HG03066 (cell line): ENCODE measurements around the gene QSOX2.
A peak's percentile ranks its signal among the peaks of the same experiment; 100 is the strongest.

Experiments used
- ATAC-seq: cut with Tn5 transposase; IDR thresholded peaks from one replicate; pipeline ENCODE4 v1.9.1; 2021; ENCODE audit warnings: low read depth; ENCODE audit not compliant: unreplicated experiment

QSOX2 gene

DNA sequence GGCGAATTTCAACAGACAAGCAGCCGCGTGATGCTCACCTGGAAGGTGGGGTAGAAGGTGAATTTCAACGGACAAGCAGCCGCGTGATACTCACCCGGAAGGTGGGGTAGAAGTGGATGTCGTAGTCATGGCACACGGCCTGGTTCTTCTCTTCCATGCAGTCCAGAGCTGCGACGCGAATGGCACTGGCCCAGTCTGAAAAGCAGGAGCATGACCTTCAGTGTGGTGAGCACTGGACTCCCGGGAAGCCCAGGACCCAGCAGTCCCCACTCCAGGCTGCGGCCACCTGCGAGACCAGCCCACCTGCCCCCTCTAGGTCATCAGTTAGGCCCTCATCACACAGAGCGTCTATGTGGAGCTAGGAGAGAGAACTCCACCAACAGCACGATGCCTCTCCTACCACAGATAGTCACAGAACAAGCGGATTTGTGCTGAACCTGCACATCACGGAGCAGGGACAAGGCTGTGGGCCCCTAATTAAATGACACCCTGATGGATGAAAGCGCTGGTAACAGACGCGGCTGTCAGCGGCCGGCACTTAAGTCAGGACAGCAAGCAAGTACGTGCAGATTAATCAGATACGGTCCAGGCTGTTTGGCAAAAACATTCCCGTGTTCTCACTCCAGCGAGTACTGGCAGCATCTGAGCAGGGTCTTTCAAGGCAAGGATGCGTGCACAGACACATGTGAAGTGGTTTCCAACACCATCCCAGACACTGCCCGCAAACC is 18.8 kb downstream of the QSOX2 start:
- no peak for ATAC-seq

DNA sequence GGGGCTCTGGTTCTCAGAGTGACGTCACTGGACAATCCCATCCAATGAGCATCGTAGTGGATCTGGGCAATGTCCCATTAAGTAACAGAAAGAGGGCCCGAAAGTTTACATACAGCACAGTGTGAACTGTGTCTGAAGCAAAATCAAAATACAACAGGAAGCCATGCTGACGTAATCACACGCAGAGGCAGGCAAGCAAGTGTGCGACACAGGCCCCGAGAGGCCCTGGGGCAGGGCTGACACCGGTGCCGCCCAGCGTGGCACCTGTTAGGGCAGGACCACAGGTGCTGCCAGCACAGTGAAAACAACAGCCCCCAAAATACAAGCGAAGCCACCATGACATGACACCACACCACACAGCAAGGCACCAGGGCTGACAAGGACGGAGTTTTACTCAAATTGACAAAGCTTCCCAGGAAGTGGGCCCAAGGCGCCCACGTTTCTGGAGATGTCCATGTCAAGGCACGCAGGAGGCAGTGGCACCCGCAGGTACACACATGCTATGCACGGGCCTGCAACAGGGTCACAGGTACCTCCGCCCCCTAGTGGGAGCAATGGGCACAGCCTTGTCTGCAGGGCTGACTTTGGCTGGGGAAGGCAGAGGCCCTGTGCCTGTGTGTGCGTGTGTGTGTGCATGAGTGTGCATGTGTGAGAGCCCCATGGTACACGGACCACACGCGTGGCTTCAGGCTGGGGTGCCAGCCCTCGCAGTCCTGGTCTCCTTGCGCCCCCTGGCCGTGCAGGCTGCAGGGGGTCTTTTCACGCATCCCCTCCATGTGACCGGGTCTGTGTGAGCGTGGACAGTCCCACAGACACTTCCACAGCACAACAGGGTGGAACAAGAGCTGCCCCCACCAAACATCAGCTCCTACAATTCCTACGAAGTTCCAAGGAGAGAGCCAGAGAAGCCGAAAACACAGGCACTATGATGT is 19.6 kb downstream of the QSOX2 start:
- ATAC-seq, result peak; percentile 59

DNA sequence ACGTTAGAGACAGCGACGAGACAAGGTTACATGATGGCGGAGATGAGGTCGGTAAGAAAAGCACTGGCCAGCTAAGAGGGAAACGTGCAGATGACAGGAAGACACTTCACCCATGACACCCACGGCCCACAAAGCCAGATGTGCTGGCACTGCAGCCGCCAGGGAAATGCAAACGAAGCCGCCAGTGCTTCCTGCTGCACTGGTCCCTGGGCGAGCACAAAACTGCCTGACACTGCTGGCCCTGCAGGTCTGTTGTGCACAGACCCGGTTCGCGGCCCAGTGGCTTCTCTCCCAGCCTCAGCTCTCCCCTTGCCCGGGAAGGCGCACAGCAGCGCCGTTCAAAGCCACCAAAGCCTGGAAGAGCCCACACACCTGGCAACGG is 20.3 kb downstream of the QSOX2 start:
- peak; percentile 38 for ATAC-seq

DNA sequence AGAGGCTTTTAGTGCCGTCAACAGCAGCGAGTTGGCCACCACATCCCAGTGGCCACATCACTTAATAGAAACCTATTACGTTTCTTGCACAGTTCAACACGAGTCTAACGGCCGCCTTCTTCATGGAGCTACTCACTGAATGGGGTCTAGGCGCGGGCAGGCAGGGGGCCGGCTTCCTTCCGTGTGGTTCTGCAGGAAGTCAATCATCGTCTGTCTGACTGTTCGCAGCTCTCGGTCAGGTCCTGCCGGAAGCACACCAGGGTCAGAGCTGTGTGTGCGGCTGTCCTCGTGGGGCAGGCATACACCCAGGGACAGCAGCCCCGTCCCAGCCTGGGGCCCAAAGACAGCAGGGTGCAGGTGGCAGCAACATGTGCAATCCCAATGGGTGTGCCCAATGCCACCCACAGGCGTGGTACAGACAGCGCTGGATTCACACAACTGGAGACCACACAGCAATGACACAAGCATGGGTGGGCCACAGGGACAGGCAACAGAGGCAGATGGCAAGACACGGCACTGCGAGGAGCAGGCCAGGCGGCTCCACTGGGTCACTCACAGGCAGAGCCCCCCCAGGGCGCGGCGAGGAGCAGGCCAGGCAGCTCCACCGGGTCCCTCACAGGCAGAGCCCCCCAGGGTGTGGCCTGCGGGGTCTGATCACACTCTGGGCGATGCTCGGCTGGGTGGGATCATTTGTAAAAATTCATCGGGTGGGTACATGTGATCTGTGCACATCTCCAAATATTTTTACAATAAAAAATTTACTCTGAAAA is 21.6 kb downstream of the QSOX2 start:
- no peak for ATAC-seq

DNA sequence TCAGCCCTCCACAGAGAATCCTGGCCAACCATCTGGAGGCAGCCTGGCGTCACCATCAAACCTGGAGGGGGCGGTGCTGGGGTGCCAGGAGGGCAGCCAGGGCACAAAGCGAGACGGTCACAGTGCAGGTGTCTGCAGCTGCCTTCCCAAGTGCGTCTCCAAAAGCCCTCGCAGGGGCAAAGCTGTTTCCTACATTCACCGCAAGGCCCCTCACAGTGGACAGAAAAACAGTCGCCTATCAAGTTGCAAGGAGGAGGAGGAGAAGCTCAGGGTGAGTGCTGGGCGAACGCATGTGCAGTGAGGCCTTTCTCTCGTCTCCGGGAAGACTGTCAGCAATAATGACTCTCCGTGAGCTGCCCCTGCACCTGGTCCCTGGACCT is 22.7 kb downstream of the QSOX2 start:
- ATAC-seq, result no peak

DNA sequence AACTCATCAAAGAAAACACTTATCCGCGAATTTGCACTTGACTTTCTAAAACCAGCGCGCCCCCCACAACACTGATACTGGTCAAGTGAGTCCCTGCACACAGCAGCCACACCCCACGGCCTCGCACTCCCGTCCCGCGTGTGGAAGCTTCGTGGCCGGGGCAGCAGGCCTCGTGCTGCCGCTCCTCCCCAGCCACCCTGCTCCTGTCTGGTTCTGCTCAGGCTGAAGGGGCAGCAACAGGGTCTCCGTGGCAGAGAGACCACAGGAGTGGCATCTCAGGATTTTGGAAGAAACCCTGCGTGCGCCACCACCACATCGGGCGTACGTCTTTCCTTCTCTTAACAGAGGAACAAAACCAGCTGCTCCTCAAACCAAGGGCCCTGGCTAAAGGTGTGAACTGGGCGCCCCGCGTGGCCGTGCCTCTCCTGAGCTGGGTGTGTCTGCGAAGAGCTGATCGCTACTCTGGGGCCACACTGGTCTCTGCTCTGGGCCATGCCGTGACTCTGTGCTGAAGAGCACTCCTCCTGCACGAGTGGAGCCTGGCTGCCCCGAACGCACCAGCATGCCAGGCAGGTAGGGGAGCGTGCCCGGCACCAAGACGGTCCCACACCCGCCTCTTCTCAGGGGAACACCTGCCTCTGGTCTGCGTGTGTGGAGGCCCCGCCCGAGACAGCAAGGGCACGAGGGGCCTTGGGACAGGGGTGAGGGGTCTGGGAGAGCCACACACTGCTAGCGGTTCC is 23.3 kb downstream of the QSOX2 start:
- ATAC-seq, result no peak

DNA sequence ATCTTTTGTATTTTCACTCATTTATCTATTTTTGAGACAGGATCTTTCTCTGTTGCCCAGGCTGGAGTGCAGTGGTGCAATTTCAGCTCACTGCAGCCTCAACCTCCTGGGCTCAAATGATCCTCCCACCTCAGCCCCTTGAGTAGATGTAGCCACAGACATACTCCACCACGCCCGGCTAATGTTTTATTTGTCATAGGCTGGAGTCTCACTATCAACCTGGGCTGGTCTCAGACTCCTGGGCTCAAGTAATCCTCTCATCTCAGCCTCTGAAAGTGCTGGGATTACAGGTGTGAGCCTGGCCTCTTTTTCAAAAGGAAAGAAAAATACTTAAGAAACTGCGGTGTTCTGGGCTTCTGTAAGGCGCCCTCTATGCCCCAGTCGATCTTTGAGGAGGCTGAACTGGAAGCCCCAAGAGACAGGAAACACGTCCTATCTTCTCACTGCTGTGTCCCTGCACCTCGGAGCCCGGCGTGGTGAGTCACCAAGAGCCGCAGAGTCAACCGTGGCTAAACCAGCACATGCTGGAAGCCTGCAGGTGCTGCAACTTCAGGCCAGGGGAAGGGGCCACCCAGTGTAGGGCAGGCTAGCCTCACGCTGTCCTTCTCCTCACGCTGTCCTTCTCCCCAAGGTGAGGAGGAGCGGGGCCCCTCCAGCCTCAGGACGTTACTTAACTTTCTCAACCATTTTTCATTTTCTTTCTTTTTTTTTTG is 25.4 kb downstream of the QSOX2 start:
- ATAC-seq, result no peak

DNA sequence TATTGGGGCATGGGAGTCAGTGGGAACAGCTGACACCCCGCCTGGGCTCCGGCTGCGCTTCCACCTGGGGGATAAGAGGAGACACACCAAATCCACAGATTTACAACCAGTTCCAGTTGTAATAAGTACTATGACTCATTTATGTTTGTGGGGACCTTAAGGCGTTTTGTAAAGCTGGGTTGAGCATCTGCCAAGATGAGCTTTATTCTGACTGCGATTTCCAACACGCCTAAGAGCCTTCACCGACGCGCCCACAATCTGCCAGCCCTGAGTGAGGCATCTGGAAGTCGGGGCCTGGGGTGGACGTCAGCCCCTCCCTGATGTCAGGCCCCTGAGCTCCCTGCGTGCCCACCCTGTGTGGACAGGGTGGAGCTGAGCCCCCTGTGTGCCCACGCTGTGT is 26.3 kb downstream of the QSOX2 start:
- no peak for ATAC-seq

DNA sequence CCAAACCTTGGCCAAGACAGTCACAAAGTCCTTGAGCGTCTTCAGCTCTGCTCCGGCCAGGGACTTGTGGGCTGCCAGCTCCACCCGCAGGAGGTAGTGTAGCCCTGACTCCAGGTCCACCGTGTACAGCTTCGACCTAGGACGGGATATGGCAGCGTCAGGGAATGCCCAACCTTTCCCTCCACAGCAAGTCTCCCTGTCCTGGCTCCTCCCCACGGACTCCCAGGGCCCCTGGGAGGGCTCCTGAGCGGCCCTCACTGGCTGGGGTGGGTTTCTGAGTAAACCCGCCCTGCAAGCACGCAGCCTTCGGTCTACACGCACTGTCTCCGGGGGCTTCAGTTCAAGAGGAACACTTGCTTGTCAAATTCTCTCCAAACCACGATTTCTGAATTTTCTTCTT is 26.9 kb downstream of the QSOX2 start:
- ATAC-seq, result no peak

DNA sequence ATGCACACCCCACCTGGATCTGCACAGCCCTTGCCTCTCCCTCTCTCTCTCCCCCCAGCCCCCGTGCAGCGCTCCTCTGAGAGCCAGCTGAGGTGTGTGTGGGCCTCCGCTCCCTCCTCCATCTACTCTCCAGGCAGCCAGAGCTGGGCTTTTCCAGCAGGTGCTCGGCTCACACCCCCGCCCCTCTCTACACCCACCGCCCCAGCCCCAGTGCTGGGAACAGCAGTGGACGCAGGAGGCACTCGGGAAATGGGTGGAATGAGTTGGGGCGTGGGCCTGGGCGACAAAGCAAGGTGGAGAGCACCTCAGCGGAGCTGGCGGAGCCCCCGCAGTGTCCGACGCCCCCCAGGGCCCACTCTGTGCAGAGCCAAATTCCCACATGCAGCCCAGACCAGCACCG is 27.3 kb downstream of the QSOX2 start:
- no peak for ATAC-seq

DNA sequence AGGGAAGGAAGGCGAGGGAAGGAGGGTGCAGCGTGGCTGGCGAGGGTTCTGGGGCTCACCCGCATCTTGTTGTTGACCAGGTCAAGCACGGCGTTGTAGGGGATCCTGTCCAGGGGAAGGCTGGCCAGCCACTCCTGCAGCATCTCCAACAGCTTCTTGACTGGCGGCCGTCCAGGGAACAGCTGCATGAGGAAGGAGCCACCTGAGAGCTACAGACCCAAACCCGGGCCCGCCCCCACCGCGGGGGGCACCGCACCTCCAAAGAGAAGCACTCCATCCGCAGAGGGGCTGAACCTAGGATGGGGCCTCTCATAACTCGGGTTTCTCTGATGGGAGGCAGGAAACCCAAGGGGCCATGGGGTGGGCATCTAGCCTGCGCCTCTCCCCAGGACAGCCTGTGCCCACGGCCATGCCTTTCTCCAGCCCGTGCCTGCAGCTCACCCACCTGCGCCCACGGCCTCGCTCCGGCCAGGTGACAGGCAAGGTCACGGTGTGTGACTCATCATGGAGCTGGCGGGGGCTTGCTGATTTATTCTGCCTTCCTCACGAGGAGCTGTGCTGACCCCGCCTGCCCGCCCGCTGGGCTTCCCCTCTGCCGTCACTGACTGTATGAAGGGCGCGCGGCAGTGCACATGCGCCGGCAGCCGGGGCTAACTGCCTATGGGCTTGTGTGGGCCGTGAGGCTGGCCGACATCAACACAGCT is 28.9 kb downstream of the QSOX2 start:
- ATAC-seq, result no peak

DNA sequence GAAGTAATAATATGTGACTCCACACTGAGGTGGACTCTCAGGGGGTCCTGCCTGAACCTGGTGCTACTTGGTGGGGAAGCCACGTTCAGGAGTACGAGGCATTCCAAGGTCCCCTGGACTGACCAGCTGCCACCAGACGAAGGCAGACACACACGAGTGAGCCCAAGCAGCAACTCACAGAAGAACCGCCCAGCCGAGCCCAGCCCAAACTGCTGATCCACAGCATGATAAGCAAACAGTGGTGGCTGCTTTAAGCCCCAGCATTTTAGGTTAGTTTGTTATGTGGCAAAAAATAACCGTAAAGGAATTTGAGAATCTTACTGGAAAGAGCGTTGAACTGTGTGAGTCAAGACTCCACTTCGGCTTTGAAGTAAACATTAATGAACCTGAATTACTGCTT is 31.9 kb downstream of the QSOX2 start:
- no peak for ATAC-seq

DNA sequence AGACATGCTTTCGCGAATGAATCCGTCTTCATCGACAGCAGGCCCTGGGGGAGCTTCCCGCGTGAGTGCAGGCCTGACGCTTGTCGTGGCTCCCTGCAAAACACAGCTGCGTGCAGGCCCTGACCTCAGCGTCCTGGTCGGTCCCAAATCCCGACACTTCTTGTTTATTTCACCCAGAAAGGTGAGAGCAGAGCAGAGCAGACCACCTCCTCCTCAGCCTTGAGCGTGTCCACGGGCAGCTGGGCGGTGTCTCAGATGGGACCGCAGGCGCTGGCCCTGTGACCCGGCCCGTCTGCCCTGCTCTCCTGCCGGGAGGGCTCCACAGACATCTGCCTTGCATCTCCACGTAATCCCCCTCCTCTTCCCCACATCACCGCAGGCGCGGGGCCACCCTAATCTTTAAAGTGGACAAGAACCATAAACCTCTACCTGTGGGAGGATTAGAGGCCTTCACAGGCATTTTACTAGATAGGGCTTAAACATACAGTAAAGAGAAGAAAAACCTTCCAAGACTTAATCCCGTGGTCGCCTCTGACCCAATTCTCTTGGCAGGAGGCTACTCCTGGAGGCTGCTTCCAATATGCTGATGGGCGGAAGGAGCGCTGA is 33.2 kb downstream of the QSOX2 start:
- no peak for ATAC-seq

DNA sequence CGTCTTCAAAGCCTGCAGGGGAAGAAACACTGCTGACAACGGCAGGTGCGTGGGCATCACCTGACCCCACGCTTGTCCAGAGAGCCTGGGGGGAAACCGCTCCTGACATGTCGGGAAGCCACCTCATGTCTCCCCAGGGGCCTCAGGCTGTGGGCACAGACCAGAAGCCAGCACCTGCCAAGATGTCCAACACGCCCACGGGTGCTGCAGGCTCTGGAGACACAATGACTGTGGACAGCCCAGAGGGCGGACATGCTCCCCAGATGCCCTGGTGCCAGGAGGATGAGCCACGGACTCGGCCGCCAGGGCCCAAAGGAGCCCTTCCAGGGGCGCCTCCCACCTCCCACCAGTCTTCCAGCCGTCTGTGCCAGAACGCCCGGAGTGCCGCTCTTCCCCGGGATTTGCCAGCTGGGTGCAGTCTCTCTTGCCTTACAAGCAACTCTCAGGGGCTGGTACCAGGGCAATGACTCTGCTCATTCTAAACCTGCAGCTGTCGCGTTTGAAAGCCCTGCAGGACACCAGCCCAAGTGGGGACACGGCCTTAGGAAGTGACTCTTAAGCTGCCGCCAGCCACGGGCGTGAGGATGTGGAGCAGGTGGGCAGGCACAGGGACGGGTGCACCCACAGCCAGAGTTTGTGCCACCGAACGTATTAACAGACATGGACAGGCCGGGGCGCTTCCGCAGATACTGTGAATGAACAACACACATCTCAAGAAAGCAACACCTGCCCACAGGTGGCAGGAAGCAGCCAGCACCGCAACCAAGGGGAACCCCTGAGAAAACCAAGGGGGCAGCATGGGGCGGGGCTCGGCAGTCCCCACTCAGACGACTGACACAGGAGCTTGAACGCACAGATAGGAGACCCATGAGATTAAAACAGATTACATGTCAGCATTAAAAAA is 33.9 kb downstream of the QSOX2 start:
- no peak for ATAC-seq

DNA sequence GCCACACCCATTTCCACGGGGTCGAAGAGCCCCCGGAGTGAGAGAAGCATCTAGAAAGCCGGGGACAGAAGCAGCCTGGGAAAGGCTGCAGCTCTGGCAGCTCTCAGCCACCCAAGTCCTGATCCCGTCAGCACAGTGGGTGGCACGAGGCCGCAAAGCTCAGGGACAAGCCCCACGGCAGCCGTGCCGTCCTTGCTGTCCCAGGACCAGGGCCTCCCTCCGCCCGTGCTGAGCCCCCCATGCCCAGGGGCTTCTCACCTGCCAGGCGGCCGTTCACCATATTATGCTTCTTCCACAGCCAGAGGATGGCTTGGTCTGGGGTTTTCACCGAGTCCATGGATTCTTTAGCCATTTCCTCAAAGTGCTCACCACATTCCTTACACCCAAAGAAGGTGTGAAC is 34.6 kb downstream of the QSOX2 start:
- ATAC-seq, result no peak

DNA sequence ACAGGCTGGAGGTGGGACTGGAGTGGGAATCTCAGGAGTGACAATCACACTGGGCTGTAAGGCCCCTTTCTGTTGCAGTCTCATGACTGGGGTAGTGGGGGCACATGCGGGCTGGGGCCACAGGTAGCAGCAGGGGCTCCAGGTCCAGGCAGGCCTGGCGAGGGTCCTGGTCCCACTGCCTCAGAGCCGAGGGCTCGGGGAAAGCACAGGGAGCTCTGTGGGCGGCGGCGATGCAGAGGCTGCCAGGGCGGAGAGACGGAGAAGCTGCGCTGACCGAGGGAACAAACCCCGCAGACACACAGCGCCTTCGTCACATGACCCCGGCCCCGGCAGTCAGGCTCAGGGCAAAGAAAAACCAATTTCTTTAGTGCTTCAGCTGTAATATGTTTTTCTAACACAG is 35.3 kb downstream of the QSOX2 start:
- ATAC-seq, result no peak

DNA sequence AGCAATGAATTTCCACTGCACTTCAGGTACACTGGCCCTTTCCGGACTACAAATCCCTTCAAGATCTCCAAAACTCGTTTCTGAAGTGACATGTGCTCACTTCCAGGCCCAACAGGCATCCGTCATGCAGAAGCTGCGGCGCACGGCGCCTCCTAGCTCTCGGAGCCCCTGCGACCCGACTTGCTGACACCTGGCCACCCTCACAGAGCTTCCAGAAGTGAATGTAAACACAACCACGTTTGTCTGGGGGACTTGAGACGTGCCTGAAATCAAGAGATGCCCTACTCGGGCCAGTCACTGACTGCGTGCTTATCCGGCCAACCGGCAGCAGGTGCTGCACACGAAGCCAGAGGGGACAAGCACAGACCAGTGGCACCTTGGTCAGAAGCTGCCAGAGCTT is 35.8 kb downstream of the QSOX2 start:
- no peak for ATAC-seq

DNA sequence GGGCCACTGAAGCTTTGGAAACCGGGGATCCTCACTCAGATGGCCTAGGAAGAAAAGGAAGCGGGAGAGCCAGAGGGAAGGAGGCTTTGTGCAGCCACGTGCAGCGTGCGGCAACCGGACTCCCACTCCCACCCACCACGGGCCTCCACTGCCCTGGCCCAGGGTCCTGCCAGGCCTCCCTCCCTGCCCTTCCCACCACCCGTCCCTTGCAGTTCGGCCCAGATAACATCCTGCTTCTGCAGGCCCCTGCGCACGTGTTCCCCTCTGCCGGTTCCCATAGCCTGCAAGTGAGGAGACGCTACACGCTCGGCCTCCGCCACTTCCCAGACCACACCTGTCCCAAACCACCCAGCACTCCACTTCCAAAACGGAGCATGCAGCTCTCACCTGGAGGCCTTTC is 36.4 kb downstream of the QSOX2 start:
- ATAC-seq, result no peak
